ENCODE results near the gene ARHGAP20. TPM values are rescaled to one million over a fixed set of nuclear protein-coding genes. Genes with fewer than 3 reads are reported as not detected.

ARHGAP20 gene
- total and polyA plus RNA-seq, 9 of the 15 experiments (the other 6 are each of a cell fraction or from before 2014, with no cell fraction given): 0.07 TPM; not detected in 8

DNA sequence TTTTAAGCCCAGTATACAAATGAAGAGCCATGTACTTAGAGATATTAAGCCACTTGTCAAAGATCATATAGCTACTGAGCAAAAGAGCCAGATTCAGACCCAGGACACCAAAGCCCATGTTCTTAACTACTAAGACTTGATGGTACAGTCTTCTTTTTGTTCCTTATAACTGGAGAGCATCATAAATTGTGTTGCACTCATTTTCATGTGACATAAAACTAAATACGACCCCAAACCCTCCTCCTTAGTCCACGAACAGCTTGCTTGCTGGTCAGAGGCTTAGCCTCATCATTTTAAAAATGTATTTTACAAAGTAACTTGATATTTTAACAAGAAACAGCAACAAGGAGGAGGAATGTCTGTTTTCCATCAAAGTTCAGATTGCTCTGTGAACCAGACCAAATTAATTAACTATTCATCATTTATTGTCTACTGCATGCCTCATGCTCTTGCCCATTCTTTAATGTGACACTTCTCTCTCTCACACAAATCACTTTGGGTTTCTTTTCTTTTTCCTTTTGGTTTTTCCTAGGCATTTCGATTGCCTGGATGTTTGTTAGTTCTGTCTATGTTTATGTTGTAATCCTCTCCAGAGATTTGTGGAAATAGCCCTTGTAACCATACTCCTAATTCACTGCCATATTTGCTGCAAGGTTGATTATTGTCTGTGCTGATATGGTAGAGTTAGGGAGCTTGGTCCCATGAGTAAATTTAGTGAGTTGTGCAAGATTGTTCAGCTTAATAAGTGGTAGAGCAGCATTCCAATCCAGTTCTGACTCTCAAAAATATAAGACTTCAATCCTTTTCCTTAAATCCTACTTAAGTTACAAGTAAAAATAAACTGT lies 8.4 kb upstream of the ARHGAP20 start:
- Histone ChIP-seq H3K27ac (ENCODE audit: extremely low read depth, low read depth, low read length) (no peak overlapping the region), H4K20me1 (replicated peaks; ENCODE audit: control insufficient read depth, insufficient read depth, low read length) (no peaks in the 10 kb centered on the region), H3K79me2 (ENCODE audit: control insufficient read depth, insufficient read depth, low read length) (no peaks in the 10 kb centered on the region), H3K9me1 (ENCODE audit: control insufficient read depth, insufficient read depth, low read length) (no peaks in the 10 kb centered on the region), H3K4me1 (replicated peaks in 1 of 2; ENCODE audit: control insufficient read depth in 2 of 2, insufficient read depth in 2 of 2, low read length in 2 of 2) (no peaks in the 10 kb centered on the region), H3K4me2 (ENCODE audit: insufficient read depth, low read length) (no peak overlapping the region), H3K27me3 (ENCODE audit: control insufficient read depth in 2 of 2, insufficient read depth in 2 of 2, low read length in 2 of 2) (no peaks in the 10 kb centered on the region), H3K9me3 (replicated peaks; ENCODE audit: control insufficient read depth, insufficient read depth, low read depth, low read length) (no peaks in the 10 kb centered on the region), H3K4me3 (no peak overlapping the region), H3K36me3 (ENCODE audit: control insufficient read depth, insufficient read depth, low read length) (no peaks in the 10 kb centered on the region), H2AFZ (ENCODE audit: low read depth, low read length) (no peak overlapping the region), H3K9ac (ENCODE audit: insufficient read depth in 1 of 2, low read depth in 2 of 2, low read length in 2 of 2) (no peak overlapping the region)
- no peak for ATAC-seq
- no peak for DNase-seq (ENCODE audit: extremely low read depth in 1 of 4, low spot score in 3 of 4)
- intact Hi-C loops (cut with micrococcal nuclease): no loop called here
- 0% methylated on average over 3 of the region's 3 CpGs for WGBS (ENCODE audit: insufficient coverage, low coverage, missing lambda C conversion rate)
- in situ Hi-C loops (cut with MboI): no loop called here
- no peak for FAIRE-seq
- CTCF ChIA-PET (ENCODE audit: low intra/inter-chr PET ratio): no interaction called here
- TF ChIP-seq ESRRA (IDR thresholded peaks at IDR 0.05; ENCODE audit: borderline replicate concordance, low read depth) (no peak), TOE1 (IDR thresholded peaks at IDR 0.05; ENCODE audit: borderline replicate concordance) (no peak), TOE1 (CRISPR knock-in tag; IDR thresholded peaks at IDR 0.05; ENCODE audit: borderline replicate concordance, low read depth) (no peak), HDAC2 (IDR thresholded peaks at IDR 0.05) (no peak), DPF2 (IDR thresholded peaks at IDR 0.05) (no peak), HEY1 (CRISPR knock-in tag; IDR thresholded peaks at IDR 0.05; ENCODE audit: borderline replicate concordance) (no peak), STAT5B (CRISPR knock-in tag; IDR thresholded peaks at IDR 0.05) (no peak), ZSCAN29 (IDR thresholded peaks at IDR 0.05) (no peak), ZNF324 (CRISPR knock-in tag; IDR thresholded peaks at IDR 0.05) (no peak)
- TF ChIP-seq, protein P1, sequence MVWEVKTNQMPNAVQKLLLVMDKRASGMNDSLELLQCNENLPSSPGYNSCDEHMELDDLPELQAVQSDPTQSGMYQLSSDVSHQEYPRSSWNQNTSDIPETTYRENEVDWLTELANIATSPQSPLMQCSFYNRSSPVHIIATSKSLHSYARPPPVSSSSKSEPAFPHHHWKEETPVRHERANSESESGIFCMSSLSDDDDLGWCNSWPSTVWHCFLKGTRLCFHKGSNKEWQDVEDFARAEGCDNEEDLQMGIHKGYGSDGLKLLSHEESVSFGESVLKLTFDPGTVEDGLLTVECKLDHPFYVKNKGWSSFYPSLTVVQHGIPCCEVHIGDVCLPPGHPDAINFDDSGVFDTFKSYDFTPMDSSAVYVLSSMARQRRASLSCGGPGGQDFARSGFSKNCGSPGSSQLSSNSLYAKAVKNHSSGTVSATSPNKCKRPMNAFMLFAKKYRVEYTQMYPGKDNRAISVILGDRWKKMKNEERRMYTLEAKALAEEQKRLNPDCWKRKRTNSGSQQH (CRISPR knock-in tag; IDR thresholded peaks at IDR 0.05): no peak
- TF ChIP-seq, protein P2, sequence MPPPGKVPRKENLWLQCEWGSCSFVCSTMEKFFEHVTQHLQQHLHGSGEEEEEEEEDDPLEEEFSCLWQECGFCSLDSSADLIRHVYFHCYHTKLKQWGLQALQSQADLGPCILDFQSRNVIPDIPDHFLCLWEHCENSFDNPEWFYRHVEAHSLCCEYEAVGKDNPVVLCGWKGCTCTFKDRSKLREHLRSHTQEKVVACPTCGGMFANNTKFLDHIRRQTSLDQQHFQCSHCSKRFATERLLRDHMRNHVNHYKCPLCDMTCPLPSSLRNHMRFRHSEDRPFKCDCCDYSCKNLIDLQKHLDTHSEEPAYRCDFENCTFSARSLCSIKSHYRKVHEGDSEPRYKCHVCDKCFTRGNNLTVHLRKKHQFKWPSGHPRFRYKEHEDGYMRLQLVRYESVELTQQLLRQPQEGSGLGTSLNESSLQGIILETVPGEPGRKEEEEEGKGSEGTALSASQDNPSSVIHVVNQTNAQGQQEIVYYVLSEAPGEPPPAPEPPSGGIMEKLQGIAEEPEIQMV (tag; conservative IDR thresholded peaks at IDR 0.05; ENCODE audit: low read depth): no peak
- POLR2A ChIA-PET: no interaction called here
- no TSS peak for BruUV-seq (replicated peaks)
